ENCODE measurements around the gene KREMEN1. TPM values are rescaled to one million over a fixed set of nuclear protein-coding genes. Genes with fewer than 3 reads are reported as not detected.

KREMEN1 gene
- total and polyA plus RNA-seq, 10 of the 15 experiments (the other 5 are each of a cell fraction or from before 2014, with no cell fraction given): 0.10 to 2.5 (median 0.20) TPM; not detected in 1

GRCh38 chr22:29115682-29116288 lies 43.0 kb downstream of the KREMEN1 start (continued):
- no peak for TF ChIP-seq ATF3 (IDR thresholded peaks at IDR 0.05; ENCODE audit: borderline replicate concordance, extremely low read depth, low read depth, low read length)
- no peak for TF ChIP-seq BHLHE40 (IDR thresholded peaks at IDR 0.05; ENCODE audit: borderline replicate concordance in 1 of 2, low read depth in 2 of 2, low read length in 1 of 2)

GRCh38 chr22:29116397-29117123 lies 43.7 kb downstream of the KREMEN1 start:
- in situ Hi-C loops (cut with MboI) (no loop called here), intact Hi-C loops (cut with micrococcal nuclease; ENCODE audit: unreplicated experiment) (no loop called here)

More at GRCh38 chr22:29116397-29117123, 43.7 kb downstream of the KREMEN1 start:
- POLR2A ChIA-PET: interaction anchor here (0.6 kb wide), 2 partner anchors 22 to 63 kb away, joined by 3 to 5 read pairs; no protein-coding TSS in a partner anchor
- no peak for TF ChIP-seq PKNOX1 (IDR thresholded peaks at IDR 0.05)
- TF ChIP-seq WRNIP1 (IDR thresholded peaks at IDR 0.05; ENCODE audit: borderline replicate concordance, low read depth, low read length): no peak
- TF ChIP-seq MTA3 (IDR thresholded peaks at IDR 0.05; ENCODE audit: borderline replicate concordance, low read length): no peak
- TF ChIP-seq CREB1 (IDR thresholded peaks at IDR 0.05; ENCODE audit: low read depth): no peak
- no peak for TF ChIP-seq NFIC (IDR thresholded peaks at IDR 0.05; ENCODE audit: low read depth, low read length)
- CTCF ChIA-PET: interaction anchor here (0.7 to 1.2 kb wide), 3 partner anchors 10 to 522 kb away, joined by 3 to 4 read pairs (median 3); no protein-coding TSS in a partner anchor
- Histone ChIP-seq H3K4me3 (no peak overlapping the region), H3K4me2 (ENCODE audit: control insufficient read depth, insufficient read depth) (no peak overlapping the region), H3K36me3 (ENCODE audit: control insufficient read depth in 2 of 2, insufficient read depth in 2 of 2, low read length in 1 of 2) (no peaks in the 10 kb centered on the region), H3K9ac (ENCODE audit: control insufficient read depth, insufficient read depth, low read length) (no peak overlapping the region), H3K27me3 (replicated peaks in 1 of 2; ENCODE audit: control insufficient read depth in 2 of 2, insufficient read depth in 2 of 2, low read length in 1 of 2) (no peaks in the 10 kb centered on the region; a peak in 1 of 4 replicates), H4K20me1 (ENCODE audit: control insufficient read depth, insufficient read depth) (no peaks in the 10 kb centered on the region), H3K27ac (ENCODE audit: control insufficient read depth, insufficient read depth) (no peak overlapping the region), H3K4me1 (ENCODE audit: control insufficient read depth, insufficient read depth, low read length) (no peaks in the 10 kb centered on the region), H2AFZ (ENCODE audit: control insufficient read depth, low read depth, low read length) (no peak overlapping the region), H3K9me3 (replicated peaks; ENCODE audit: control insufficient read depth, insufficient read depth, low read length) (no peaks in the 10 kb centered on the region; the same call in 2 of the 3 replicates), H3K79me2 (ENCODE audit: control insufficient read depth, insufficient read depth, low read length) (no peaks in the 10 kb centered on the region)
- FAIRE-seq (no peak), DNase-seq (ENCODE audit: low read depth, low spot score) (no peak), ATAC-seq (no peak)
- WGBS (ENCODE audit: insufficient coverage, insufficient replicate concordance, low lambda C conversion rate, missing lambda C conversion rate): 96% methylated on average over 3 of the region's 3 CpGs
- BruUV-seq (replicated peaks): no TSS peak
- RAD21 ChIA-PET (ENCODE audit: unreplicated experiment): no interaction called here
- SMC1A ChIA-PET (ENCODE audit: uncharacterized antibody, unreplicated experiment): interaction anchor here (0.9 to 1.3 kb wide), 4 partner anchors 11 to 160 kb away, joined by 3 read pairs; no protein-coding TSS in a partner anchor
